ENCODE data around the gene DDTL. TPM values are rescaled to one million over a fixed set of nuclear protein-coding genes. Genes with fewer than 3 reads are reported as not detected.
A peak's percentile ranks its signal among the peaks of the same experiment; 100 is the strongest.

DDTL gene
- total and polyA plus RNA-seq, 9 of the 15 experiments (the other 6 are each of a cell fraction or from before 2014, with no cell fraction given): 0.05 to 1.7 (median 0.59) TPM; not detected in 4

GRCh38 chr22:23925020-23925606 is 41.6 kb upstream of the DDTL start:
- H3K27ac ChIP-seq (ENCODE audit: extremely low read depth, low read depth, low read length): no peak overlapping the region
- intact Hi-C loops (cut with micrococcal nuclease) (no loop called here), in situ Hi-C loops (cut with MboI) (loop anchor here (5.0 kb wide), 1 partner anchor 42 kb away; the partner anchor contains the start of gene DDTL)
- H3K4me2 ChIP-seq (ENCODE audit: insufficient read depth, low read length): no peak overlapping the region
- no peak overlapping the region for H3K4me3 ChIP-seq
- DNase-seq (ENCODE audit: extremely low read depth in 1 of 4, low spot score in 3 of 4): peak in 2 of 4 experiments; percentile 0 to 1
- H3K36me3 ChIP-seq (ENCODE audit: control insufficient read depth, insufficient read depth, low read length): peaks cover 54% of the 10 kb centered on the region; the same call in 2 of the 3 replicates
- H3K79me2 ChIP-seq (ENCODE audit: control insufficient read depth, insufficient read depth, low read length): no peaks in the 10 kb centered on the region
- H2AFZ ChIP-seq (ENCODE audit: low read depth, low read length): no peak overlapping the region
- no peaks in the 10 kb centered on the region for H3K4me1 ChIP-seq (replicated peaks in 1 of 2; ENCODE audit: control insufficient read depth in 2 of 2, insufficient read depth in 2 of 2, low read length in 2 of 2)
- no peak for ATAC-seq
- ChIA-PET CTCF (ENCODE audit: low intra/inter-chr PET ratio) (no interaction called here), POLR2A (no interaction called here)
- no TSS peak for BruUV-seq (replicated peaks)
- 92% methylated on average over 4 of the region's 6 CpGs for WGBS (ENCODE audit: insufficient coverage, low coverage, missing lambda C conversion rate)
- H3K9me1 ChIP-seq (ENCODE audit: control insufficient read depth, insufficient read depth, low read length): no peaks in the 10 kb centered on the region
- no peak for FAIRE-seq
- no peak overlapping the region for H3K9ac ChIP-seq (ENCODE audit: insufficient read depth in 1 of 2, low read depth in 2 of 2, low read length in 2 of 2)
- H4K20me1 ChIP-seq (replicated peaks; ENCODE audit: control insufficient read depth, insufficient read depth, low read length): no peaks in the 10 kb centered on the region
- H3K9me3 ChIP-seq (replicated peaks; ENCODE audit: control insufficient read depth, insufficient read depth, low read depth, low read length): peaks cover 3% of the 10 kb centered on the region
- H3K27me3 ChIP-seq (ENCODE audit: control insufficient read depth in 2 of 2, insufficient read depth in 2 of 2, low read length in 2 of 2): no peaks in the 10 kb centered on the region
- TF ChIP-seq HMG20A (CRISPR knock-in tag; conservative IDR thresholded peaks at IDR 0.05) (no peak), SRSF7 (optimal IDR thresholded peaks at IDR 0.05; ENCODE audit: low read depth, low read length) (no peak), DDX20 (tag; IDR thresholded peaks at IDR 0.05; ENCODE audit: low read depth) (no peak), TRIM28 (IDR thresholded peaks at IDR 0.05) (0 out of 2 replicates have a peak, but pooled peaks have one; percentile 48), PATZ1 (CRISPR knock-in tag; IDR thresholded peaks at IDR 0.05; ENCODE audit: borderline replicate concordance) (no peak), ZNF280A (IDR thresholded peaks at IDR 0.05; ENCODE audit: low read depth, partially characterized antibody) (peak; percentile 86), L3MBTL2 (IDR thresholded peaks at IDR 0.05) (no peak), ZNF639 (CRISPR knock-in tag; conservative IDR thresholded peaks at IDR 0.05 in 1 of 2, IDR thresholded peaks at IDR 0.05 in 1 of 2) (no peak), PTTG1 (tag; IDR thresholded peaks at IDR 0.05; ENCODE audit: low read depth) (no peak), CBX3 (IDR thresholded peaks at IDR 0.05; ENCODE audit: borderline replicate concordance in 1 of 2, low read length in 2 of 2) (peak in 1 of 2 experiments; percentile 90; a peak in 2 of 3 replicates), NUFIP1 (IDR thresholded peaks at IDR 0.05; ENCODE audit: partially characterized antibody) (no peak)
- TF ChIP-seq, protein P1, sequence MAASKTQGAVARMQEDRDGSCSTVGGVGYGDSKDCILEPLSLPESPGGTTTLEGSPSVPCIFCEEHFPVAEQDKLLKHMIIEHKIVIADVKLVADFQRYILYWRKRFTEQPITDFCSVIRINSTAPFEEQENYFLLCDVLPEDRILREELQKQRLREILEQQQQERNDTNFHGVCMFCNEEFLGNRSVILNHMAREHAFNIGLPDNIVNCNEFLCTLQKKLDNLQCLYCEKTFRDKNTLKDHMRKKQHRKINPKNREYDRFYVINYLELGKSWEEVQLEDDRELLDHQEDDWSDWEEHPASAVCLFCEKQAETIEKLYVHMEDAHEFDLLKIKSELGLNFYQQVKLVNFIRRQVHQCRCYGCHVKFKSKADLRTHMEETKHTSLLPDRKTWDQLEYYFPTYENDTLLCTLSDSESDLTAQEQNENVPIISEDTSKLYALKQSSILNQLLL (CRISPR knock-in tag; IDR thresholded peaks at IDR 0.05; ENCODE audit: borderline replicate concordance): no peak
- TF ChIP-seq, protein P2, sequence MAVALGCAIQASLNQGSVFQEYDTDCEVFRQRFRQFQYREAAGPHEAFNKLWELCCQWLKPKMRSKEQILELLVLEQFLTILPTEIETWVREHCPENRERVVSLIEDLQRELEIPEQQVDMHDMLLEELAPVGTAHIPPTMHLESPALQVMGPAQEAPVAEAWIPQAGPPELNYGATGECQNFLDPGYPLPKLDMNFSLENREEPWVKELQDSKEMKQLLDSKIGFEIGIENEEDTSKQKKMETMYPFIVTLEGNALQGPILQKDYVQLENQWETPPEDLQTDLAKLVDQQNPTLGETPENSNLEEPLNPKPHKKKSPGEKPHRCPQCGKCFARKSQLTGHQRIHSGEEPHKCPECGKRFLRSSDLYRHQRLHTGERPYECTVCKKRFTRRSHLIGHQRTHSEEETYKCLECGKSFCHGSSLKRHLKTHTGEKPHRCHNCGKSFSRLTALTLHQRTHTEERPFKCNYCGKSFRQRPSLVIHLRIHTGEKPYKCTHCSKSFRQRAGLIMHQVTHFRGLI (CRISPR knock-in tag; IDR thresholded peaks at IDR 0.05): no peak
